HepG2 (cell line): Measurements from ENCODE around the gene GPS1. TPM values are rescaled to one million over a fixed set of nuclear protein-coding genes. Genes with fewer than 3 reads are reported as not detected.

Experiments used
- DZIP1 ChIP-seq: sonication (generic); formaldehyde crosslinking; IDR thresholded peaks from 2 replicates; pipeline ENCODE4 v1.5.0; 2020; ENCODE audit warnings: mild to moderate bottlenecking, missing genetic modification reagents
- GABPA ChIP-seq, 2 experiments: IDR thresholded peaks; 2 replicates each; pipeline ENCODE4 v1.6.1; 2011 to 2016; ENCODE audit warnings: low read depth in 2 of 2, low read length in 1 of 2, missing biosample characterization in 1 of 2, missing genetic modification characterization in 1 of 2
- GMEB1 ChIP-seq: sonication (generic); formaldehyde crosslinking; IDR thresholded peaks from 2 replicates; pipeline ENCODE4 v1.5.1; 2020; ENCODE audit warnings: missing genetic modification reagents, mild to moderate bottlenecking, borderline replicate concordance
- HMG20A ChIP-seq: IDR thresholded peaks from 2 replicates; pipeline ENCODE4 v1.6.1; 2016; ENCODE audit warnings: borderline replicate concordance
- KLF9 ChIP-seq: IDR thresholded peaks from 2 replicates; pipeline ENCODE4 v1.6.1; 2016; ENCODE audit warnings: low read depth
- MLX ChIP-seq: IDR thresholded peaks from 2 replicates; pipeline ENCODE4 v1.6.1; 2016
- NCOA5 ChIP-seq: sonication (generic); formaldehyde crosslinking; IDR thresholded peaks from 2 replicates; pipeline ENCODE4 v1.4.0; 2020; ENCODE audit warnings: missing genetic modification reagents
- NR0B2 ChIP-seq: sonication (generic); formaldehyde crosslinking; IDR thresholded peaks from 2 replicates; pipeline ENCODE4 v1.4.0; 2020; ENCODE audit warnings: mild to moderate bottlenecking, missing genetic modification reagents
- SP1 ChIP-seq, 2 experiments: fragments of 450-650 bp in 1 of 2; sonication (generic) in 1 of 2; formaldehyde crosslinking in 1 of 2; IDR thresholded peaks; 2 replicates each; pipeline versions ENCODE4 v1.4.0 to v1.6.1; 2016 to 2020; ENCODE audit warnings: missing genetic modification reagents in 1 of 2
- WIZ ChIP-seq: sonication (generic); formaldehyde crosslinking; IDR thresholded peaks from 2 replicates; pipeline ENCODE4 v1.5.1; 2020; ENCODE audit warnings: mild to moderate bottlenecking, missing genetic modification reagents
- ZBTB33 ChIP-seq: sonication (generic); formaldehyde crosslinking; IDR thresholded peaks from 2 replicates; pipeline ENCODE4 v1.4.0; 2020; ENCODE audit warnings: missing genetic modification reagents
- ZNF276 ChIP-seq: sonication (generic); formaldehyde crosslinking; IDR thresholded peaks from 2 replicates; pipeline ENCODE4 v1.4.0; 2020; ENCODE audit warnings: mild to moderate bottlenecking, low read depth, missing genetic modification reagents
- ZNF292 ChIP-seq: sonication (generic); formaldehyde crosslinking; IDR thresholded peaks from 2 replicates; pipeline ENCODE4 v1.8.1; 2022; ENCODE audit warnings: mild to moderate bottlenecking, low read depth, missing genetic modification reagents, borderline replicate concordance
- ZNF567 ChIP-seq: sonication (generic); formaldehyde crosslinking; IDR thresholded peaks from 2 replicates; pipeline ENCODE4 v1.8.1; 2023; ENCODE audit warnings: mild to moderate bottlenecking, missing genetic modification reagents, borderline replicate concordance
- ZNF678 ChIP-seq: sonication (generic); formaldehyde crosslinking; IDR thresholded peaks from 2 replicates; pipeline ENCODE4 v1.4.0; 2020; ENCODE audit warnings: mild to moderate bottlenecking, missing genetic modification reagents
- ZNF782 ChIP-seq: sonication (generic); formaldehyde crosslinking; IDR thresholded peaks from 2 replicates; pipeline ENCODE4 v1.4.0; 2020; ENCODE audit warnings: missing genetic modification reagents, mild to moderate bottlenecking, borderline replicate concordance
- ZNF792 ChIP-seq: IDR thresholded peaks from 2 replicates; pipeline ENCODE4 v1.6.1; 2016
- ZNF878 ChIP-seq: sonication (generic); formaldehyde crosslinking; IDR thresholded peaks from 2 replicates; pipeline ENCODE4 v1.8.1; 2023; ENCODE audit warnings: mild to moderate bottlenecking, missing genetic modification reagents, moderate library complexity
- polyA plus RNA-seq, 8 experiments: library from polyadenylated mRNA; depleted of rRNA in 3 of 8; stranded (reverse) in 7 of 8; unstranded in 1 of 8; fragments of >200 nt; fragmentation: Illumina TruSeq in 4 of 8; extraction: Trizol in 4 of 8; gene quantifications; 2 replicates each; pipeline versions ENCODE4 v1.2.1 to v1.2.3, GENCODE V29; 2011 to 2016; ENCODE audit warnings: low read depth in 4 of 8, missing spikeins in 1 of 8, mixed read lengths in 1 of 8; ENCODE audit not compliant: insufficient read depth in 1 of 8
- total RNA-seq, 5 experiments: library from RNA; depleted of rRNA; stranded (reverse); fragments of >200 nt; fragmentation: Illumina TruSeq; extraction: Trizol; gene quantifications; 2 replicates each; pipeline ENCODE4 v1.2.3, GENCODE V29; 2016; ENCODE audit warnings: low read depth in 1 of 5

GPS1 gene
- total and polyA plus RNA-seq, 2 of the 13 experiments (the other 11 are each of a cell fraction or from before 2014, with no cell fraction given), result 124 to 128 TPM

GRCh38 chr17:82037092-82037888, 14.4 kb upstream of the GPS1 start, which contains the start of gene DCXR (continued):
- peak; percentile 16; the same call in 1 of the 2 replicates for TF ChIP-seq GABPA (IDR thresholded peaks at IDR 0.05; ENCODE audit: low read depth, low read length)
- no peak; the same call in 1 of the 2 replicates for TF ChIP-seq GABPA (CRISPR knock-in tag; IDR thresholded peaks at IDR 0.05; ENCODE audit: low read depth)
- peak; percentile 77 for TF ChIP-seq GMEB1 (CRISPR knock-in tag)
- no peak for TF ChIP-seq NCOA5
- TF ChIP-seq SP1 (IDR thresholded peaks at IDR 0.05), result no peak
- peak; percentile 94 for TF ChIP-seq SP1 (CRISPR knock-in tag; IDR thresholded peaks at IDR 0.05)
- peak; percentile 91; the same call in 1 of the 2 replicates for TF ChIP-seq KLF9
- TF ChIP-seq ZBTB33 (CRISPR knock-in tag), result peak; percentile 87
- peak; percentile 48; the same call in 1 of the 2 replicates for TF ChIP-seq DZIP1 (CRISPR knock-in tag)
- peak; percentile 95 for TF ChIP-seq NR0B2 (CRISPR knock-in tag)
- TF ChIP-seq ZNF792 (CRISPR knock-in tag), result peak; percentile 90; the same call in 1 of the 2 replicates
- TF ChIP-seq HMG20A (CRISPR knock-in tag), result no peak
- TF ChIP-seq ZNF292 (CRISPR knock-in tag), result peak; percentile 16; the same call in 1 of the 2 replicates
- TF ChIP-seq ZNF276 (CRISPR knock-in tag), result no peak; the same call in 1 of the 2 replicates
- TF ChIP-seq ZNF567 (CRISPR knock-in tag), result 0 out of 2 replicates have a peak, but pooled peaks have one; percentile 86
- TF ChIP-seq MLX (CRISPR knock-in tag), result peak; percentile 49
- TF ChIP-seq WIZ (CRISPR knock-in tag), result peak; percentile 85; the same call in 1 of the 2 replicates
- peak; percentile 93; the same call in 1 of the 2 replicates for TF ChIP-seq ZNF678 (CRISPR knock-in tag)
- no peak; the same call in 1 of the 2 replicates for TF ChIP-seq ZNF878
- TF ChIP-seq ZNF782, result peak; percentile 61; the same call in 1 of the 2 replicates
